Naive thymus-derived CD8-positive, alpha-beta T cell (primary cell): Measurements from ENCODE around the gene FASTKD2. TPM values are rescaled to one million over a fixed set of nuclear protein-coding genes. Genes with fewer than 3 reads are reported as not detected.

Experiments
- ATAC-seq, 2 donors: fragments of 150-1000 bp; cut with Tn5 transposase in 1 of 2; sonication (Bioruptor Pico), chemical (Tn5 transposase) in 1 of 2; 1 replicate in 1 of 2; 2 replicates in 1 of 2; pipeline ENCODE4 v1.10.0; 2021; ENCODE audit warnings: mild to moderate bottlenecking in 2 of 2, moderate library complexity in 2 of 2
- POLR2A ChIA-PET: fragments of 350-600 bp; sonication (Branson Sonifier 250); formaldehyde crosslinking; loops from one replicate; lab custom pipeline; 2021; ENCODE audit warnings: antibody characterized with exemption; lab: Charles Lee
- DNase-seq, 10 donors: peaks; one replicate each; pipeline versions ENCODE4 v3.0.0 to v3.0.0-alpha.2; 2020 to 2022
- H3K27ac Mint-ChIP-seq, 10 donors: one replicate each; pipeline ENCODE4 v1.8.0; 2020 to 2022; ENCODE audit warnings: mild to moderate bottlenecking in 10 of 10, mixed read lengths in 10 of 10, moderate library complexity in 4 of 10, inconsistent platforms in 1 of 10
- H3K27me3 Mint-ChIP-seq, 5 donors: one replicate each; pipeline ENCODE4 v1.8.0; 2021 to 2022; ENCODE audit warnings: mixed read lengths in 5 of 5
- H3K36me3 Mint-ChIP-seq, 3 donors: one replicate each; pipeline ENCODE4 v1.8.0; 2020 to 2022; ENCODE audit warnings: mixed read lengths in 3 of 3, mild to moderate bottlenecking in 2 of 3, inconsistent platforms in 1 of 3
- H3K4me1 Mint-ChIP-seq, 4 donors: one replicate each; pipeline ENCODE4 v1.8.0; 2021 to 2022; ENCODE audit warnings: mixed read lengths in 4 of 4
- H3K4me3 Mint-ChIP-seq, 10 donors: one replicate each; pipeline ENCODE4 v1.8.0; 2020 to 2022; ENCODE audit warnings: mild to moderate bottlenecking in 10 of 10, mixed read lengths in 10 of 10, moderate library complexity in 6 of 10, inconsistent platforms in 1 of 10
- H3K9me3 Mint-ChIP-seq, 9 donors: one replicate each; pipeline ENCODE4 v1.8.0; 2020 to 2022; ENCODE audit warnings: mixed read lengths in 9 of 9, mild to moderate bottlenecking in 3 of 9, inconsistent platforms in 1 of 9, moderate library complexity in 1 of 9
- microRNA-seq: library from miRNA; unstranded; fragments of <30 nt; microRNA quantifications from one replicate; pipeline ENCODE4 v1.2.0, GENCODE V29; 2022; ENCODE audit warnings: borderline microRNAs expressed
- polyA plus RNA-seq, 3 donors: library from polyadenylated mRNA; unstranded; fragments of 300-500 nt; fragmentation: Illumina TruSeq; gene quantifications; one replicate each; pipeline ENCODE4 v1.2.3, GENCODE V29; 2021
- total RNA-seq, 8 experiments: library from RNA in 2 of 8; stranded (reverse) in 2 of 8; gene quantifications; one replicate each; pipeline ENCODE4 v1.2.3 and lab custom pipeline; 2021 to 2026

Gene FASTKD2
- total and polyA plus RNA-seq, 5 experiments from 2014 or later: 18.6 to 26.8 (median 25.2) TPM

- Mint-ChIP-seq H3K27ac (no peak overlapping the region), H3K4me1 (no peaks in the 10 kb centered on the region), H3K4me3 (no peak overlapping the region), H3K27me3 (no peaks in the 10 kb centered on the region), H3K9me3 (no peaks in the 10 kb centered on the region), H3K36me3 (peaks cover 0 to 4% (median 2%) of the 10 kb centered on the region in 3 donors)
- DNase-seq: no peak
- POLR2A ChIA-PET: no interaction called here
- ATAC-seq: no peak
Measured at GRCh38 chr2:206823178-206823577, 57.8 kb downstream of the FASTKD2 start.

DNA sequence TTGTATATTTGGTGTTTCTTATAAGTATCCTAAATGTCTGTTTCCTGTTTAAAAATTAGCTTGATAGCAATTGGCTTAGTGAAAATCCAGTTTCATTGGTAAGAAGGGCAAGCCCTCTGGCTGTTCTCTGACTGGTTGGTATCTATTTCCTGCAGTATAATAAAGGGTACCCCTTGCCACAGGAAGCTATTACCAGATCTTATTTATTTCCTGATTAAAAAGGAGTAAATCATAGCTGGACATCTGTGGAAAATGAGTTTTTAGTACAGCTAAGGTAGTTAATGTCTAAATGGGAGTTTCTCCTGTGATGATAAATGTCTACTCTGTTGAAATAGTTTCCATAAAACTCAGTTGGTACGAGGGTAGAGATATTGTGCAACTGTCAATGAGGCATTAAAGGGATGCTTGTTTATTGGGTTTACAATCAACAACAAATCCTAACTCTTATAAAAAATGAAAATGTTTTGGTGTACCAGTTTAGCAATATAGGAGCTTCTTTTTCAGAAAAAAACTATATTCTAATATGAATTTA, 58.7 kb downstream of the FASTKD2 start:
- no peaks in the 10 kb centered on the region for H3K27me3 Mint-ChIP-seq
- no peak overlapping the region for H3K27ac Mint-ChIP-seq
- peaks cover 0 to 4% (median 2%) of the 10 kb centered on the region in 3 donors for H3K36me3 Mint-ChIP-seq
- ATAC-seq (no peak), DNase-seq (no peak)
- POLR2A ChIA-PET: no interaction called here
- H3K9me3 Mint-ChIP-seq: no peaks in the 10 kb centered on the region
- no peaks in the 10 kb centered on the region for H3K4me1 Mint-ChIP-seq
- H3K4me3 Mint-ChIP-seq: no peak overlapping the region

DNA sequence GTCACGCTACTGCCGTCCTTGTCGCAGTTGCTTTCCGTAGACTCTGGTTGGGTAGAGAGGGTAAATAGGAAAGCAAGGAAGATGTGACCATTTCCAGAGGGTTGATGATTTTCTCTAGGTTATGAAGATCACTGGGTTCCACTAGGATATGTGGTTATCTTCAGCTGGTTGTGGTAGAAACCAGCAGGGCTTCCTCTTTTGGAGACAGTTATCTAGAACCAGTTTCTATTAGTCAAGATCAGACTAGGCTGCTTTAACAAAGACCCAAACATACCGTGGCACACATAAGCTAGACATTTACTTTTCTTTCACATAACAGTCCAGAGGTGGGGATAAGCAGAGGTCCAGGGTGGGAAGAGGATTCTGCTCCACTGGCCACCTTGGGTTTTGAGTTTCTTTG, 59.6 kb downstream of the FASTKD2 start:
- DNase-seq: no peak
- POLR2A ChIA-PET: no interaction called here
- H3K4me1 Mint-ChIP-seq: no peaks in the 10 kb centered on the region
- H3K4me3 Mint-ChIP-seq: no peak overlapping the region
- H3K27ac Mint-ChIP-seq: peak overlapping the region in 1 of 10 donors; percentile 16
- peaks cover 0 to 4% (median 2%) of the 10 kb centered on the region in 3 donors for H3K36me3 Mint-ChIP-seq
- peaks cover 0 to 1% (median 0%) of the 10 kb centered on the region in 5 donors for H3K27me3 Mint-ChIP-seq
- ATAC-seq: no peak
- no peaks in the 10 kb centered on the region for H3K9me3 Mint-ChIP-seq

GRCh38 chr2:206831442-206831995, 66.1 kb downstream of the FASTKD2 start:
- POLR2A ChIA-PET: no interaction called here
- Mint-ChIP-seq H3K9me3 (peaks cover 0 to 17% (median 6%) of the 10 kb centered on the region in 9 donors), H3K4me3 (no peak overlapping the region), H3K36me3 (peaks cover 0 to 15% (median 3%) of the 10 kb centered on the region in 3 donors), H3K4me1 (no peaks in the 10 kb centered on the region), H3K27me3 (peaks cover 0 to 3% (median 0%) of the 10 kb centered on the region in 5 donors), H3K27ac (no peak overlapping the region)
- ATAC-seq (no peak), DNase-seq (no peak)

DNA sequence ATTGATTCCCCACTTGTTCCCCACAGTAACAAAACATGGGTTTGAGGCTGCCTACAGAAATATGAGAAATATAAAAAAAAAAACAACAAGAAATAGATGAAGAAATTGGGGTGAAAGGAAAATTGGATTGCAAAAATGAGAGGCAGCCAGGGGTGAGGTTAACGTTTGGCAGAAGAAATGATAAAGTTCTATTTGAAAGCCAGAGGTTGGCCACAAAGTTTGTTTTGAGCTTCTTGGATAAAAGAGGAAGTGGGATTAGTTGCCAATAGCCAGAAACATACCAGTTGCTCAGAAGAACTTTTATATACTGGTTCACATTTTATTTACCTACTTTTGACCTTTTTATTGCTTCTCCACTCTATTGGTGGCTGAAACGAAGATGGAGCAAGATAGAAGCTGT, 67.5 kb downstream of the FASTKD2 start:
- Mint-ChIP-seq H3K27ac (no peak overlapping the region), H3K27me3 (peaks cover 0 to 3% (median 0%) of the 10 kb centered on the region in 5 donors), H3K36me3 (peaks cover 0 to 15% (median 3%) of the 10 kb centered on the region in 3 donors), H3K9me3 (peaks cover 0 to 17% (median 6%) of the 10 kb centered on the region in 9 donors), H3K4me3 (no peak overlapping the region), H3K4me1 (no peaks in the 10 kb centered on the region)
- ATAC-seq (no peak), DNase-seq (no peak)
- POLR2A ChIA-PET: no interaction called here

- Mint-ChIP-seq H3K36me3 (peaks cover 0 to 15% (median 3%) of the 10 kb centered on the region in 3 donors), H3K4me3 (no peak overlapping the region), H3K4me1 (no peaks in the 10 kb centered on the region), H3K27ac (no peak overlapping the region), H3K27me3 (peaks cover 0 to 3% (median 0%) of the 10 kb centered on the region in 5 donors), H3K9me3 (peaks cover 0 to 17% (median 6%) of the 10 kb centered on the region in 9 donors)
- POLR2A ChIA-PET: no interaction called here
- DNase-seq (no peak), ATAC-seq (no peak)
Measured at GRCh38 chr2:206833291-206833690, 67.9 kb downstream of the FASTKD2 start.

GRCh38 chr2:206836722-206837121, 71.3 kb downstream of the FASTKD2 start:
- DNase-seq: no peak
- peaks cover 0 to 1% (median 0%) of the 10 kb centered on the region in 5 donors for H3K27me3 Mint-ChIP-seq
- H3K4me1 Mint-ChIP-seq: no peaks in the 10 kb centered on the region
- H3K9me3 Mint-ChIP-seq: peaks cover 0 to 25% (median 6%) of the 10 kb centered on the region in 9 donors
- no peak overlapping the region for H3K27ac Mint-ChIP-seq
- no peak for ATAC-seq
- H3K36me3 Mint-ChIP-seq: peaks cover 0 to 15% (median 3%) of the 10 kb centered on the region in 3 donors
- POLR2A ChIA-PET: no interaction called here
- no peak overlapping the region for H3K4me3 Mint-ChIP-seq

- ATAC-seq (no peak), DNase-seq (no peak)
- peaks cover 0 to 15% (median 3%) of the 10 kb centered on the region in 3 donors for H3K36me3 Mint-ChIP-seq
- H3K9me3 Mint-ChIP-seq: peaks cover 0 to 25% (median 5%) of the 10 kb centered on the region in 9 donors
- H3K4me1 Mint-ChIP-seq: no peaks in the 10 kb centered on the region
- POLR2A ChIA-PET: no interaction called here
- H3K27me3 Mint-ChIP-seq: peaks cover 0 to 1% (median 0%) of the 10 kb centered on the region in 5 donors
- H3K4me3 Mint-ChIP-seq: no peak overlapping the region
- H3K27ac Mint-ChIP-seq: no peak overlapping the region
Measured at GRCh38 chr2:206837775-206838174, 72.4 kb downstream of the FASTKD2 start.

- POLR2A ChIA-PET: no interaction called here
- H3K36me3 Mint-ChIP-seq: peaks cover 0 to 8% (median 3%) of the 10 kb centered on the region in 3 donors
- H3K27me3 Mint-ChIP-seq: peaks cover 0 to 1% (median 0%) of the 10 kb centered on the region in 5 donors
- no peaks in the 10 kb centered on the region for H3K4me1 Mint-ChIP-seq
- H3K4me3 Mint-ChIP-seq: no peak overlapping the region
- no peak for ATAC-seq
- peaks cover 0 to 19% (median 0%) of the 10 kb centered on the region in 9 donors for H3K9me3 Mint-ChIP-seq
- DNase-seq: no peak
- no peak overlapping the region for H3K27ac Mint-ChIP-seq
Measured at GRCh38 chr2:206838690-206839089, 73.3 kb downstream of the FASTKD2 start.

GRCh38 chr2:206840999-206841398, 75.6 kb downstream of the FASTKD2 start:
- POLR2A ChIA-PET: no interaction called here
- Mint-ChIP-seq H3K27ac (no peak overlapping the region), H3K9me3 (peaks cover 0 to 8% (median 0%) of the 10 kb centered on the region in 9 donors), H3K4me1 (no peaks in the 10 kb centered on the region), H3K27me3 (peaks cover 0 to 1% (median 0%) of the 10 kb centered on the region in 5 donors), H3K4me3 (no peak overlapping the region), H3K36me3 (no peaks in the 10 kb centered on the region)
- DNase-seq: no peak
- ATAC-seq: no peak

Small RNAs within 50 kb of the gene (microRNA-seq; reads per million reads assigned to microRNA genes)
- gene MIR3130-1 (not detected), gene MIR3130-2 (not detected)

Other genes with a start within 250 kb of the FASTKD2 start
- gene FAM237A, start 123.1 kb upstream of the FASTKD2 start, total RNA-seq: not detected
- not detected for gene FAM237A, start 123.1 kb upstream of the FASTKD2 start, polyA plus RNA-seq
- gene DYTN, start 47.2 kb upstream of the FASTKD2 start, total RNA-seq: not detected
- not detected for gene DYTN, start 47.2 kb upstream of the FASTKD2 start, polyA plus RNA-seq
- gene MDH1B, start 278 bp upstream of the FASTKD2 start, total RNA-seq: under 1 TPM; 0.30 to 0.60 TPM
- gene MDH1B, start 278 bp upstream of the FASTKD2 start, polyA plus RNA-seq: under 1 TPM; 0.06 to 0.52 (median 0.16) TPM
- gene CPO, start 173.9 kb downstream of the FASTKD2 start, total RNA-seq: not detected
- gene CPO, start 173.9 kb downstream of the FASTKD2 start, polyA plus RNA-seq: not detected